GM23248 (cell line): ENCODE results near the gene LRFN2.

Experiments
- EZH2 ChIP-seq: fragments of 200-600 bp; sonication (generic); IDR thresholded peaks from 2 replicates; pipeline ENCODE4 v1.6.1; 2018; ENCODE audit warnings: antibody characterized with exemption, mild to moderate bottlenecking; ENCODE audit not compliant: insufficient read depth, poor library complexity, severe bottlenecking
- EZH2phosphoT487 ChIP-seq: fragments of 200-600 bp; sonication (generic); IDR thresholded peaks from 2 replicates; pipeline ENCODE4 v1.6.1; 2018; ENCODE audit warnings: antibody characterized with exemption, moderate library complexity, mild to moderate bottlenecking, low read depth; ENCODE audit not compliant: insufficient read depth

- TF ChIP-seq EZH2phosphoT487, result no peak
- no peak for TF ChIP-seq EZH2
Measured at GRCh38 chr6:40559056-40559455, 28.1 kb downstream of the LRFN2 start.
